Rectal smooth muscle tissue (tissue), 1 donor: ENCODE measurements around the gene CLDN25.

Experiments
- H3K27ac ChIP-seq: one replicate; pipeline ENCODE4 v1.7.0; 2013; ENCODE audit warnings: low read depth, low read length, inconsistent platforms
- H3K27me3 ChIP-seq: one replicate; pipeline ENCODE4 v1.7.0; 2013; ENCODE audit warnings: low read length; ENCODE audit not compliant: control insufficient read depth, insufficient read depth
- H3K36me3 ChIP-seq: one replicate; pipeline ENCODE4 v1.7.0; 2013; ENCODE audit warnings: low read length; ENCODE audit not compliant: control insufficient read depth, insufficient read depth
- H3K4me1 ChIP-seq: one replicate; pipeline ENCODE4 v1.7.0; 2013; ENCODE audit warnings: low read length; ENCODE audit not compliant: control insufficient read depth, insufficient read depth
- H3K4me3 ChIP-seq: one replicate; pipeline ENCODE4 v1.7.0; 2013; ENCODE audit warnings: low read length
- H3K9ac ChIP-seq: one replicate; pipeline ENCODE4 v1.7.0; 2013; ENCODE audit warnings: low read length

The CLDN25 gene

DNA sequence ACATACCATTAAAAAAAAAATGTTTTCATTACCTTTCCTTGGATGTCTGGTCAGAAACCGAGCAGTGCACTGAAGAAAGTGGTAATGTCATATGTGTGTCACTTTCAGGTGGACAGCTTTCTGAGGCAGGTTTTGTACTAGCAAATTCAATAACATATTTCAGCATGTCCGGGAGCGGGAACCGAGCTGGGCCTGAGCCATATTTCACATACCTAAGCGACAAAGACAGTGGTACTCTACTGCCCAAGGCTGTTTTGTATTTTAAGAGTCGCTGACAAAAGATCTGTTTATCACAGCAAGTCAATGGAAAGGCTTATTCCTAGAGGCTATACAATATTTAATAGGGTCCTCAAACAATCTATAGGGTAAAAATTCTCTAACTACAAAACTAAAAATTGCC is 38.0 kb downstream of the CLDN25 start:
- H3K9ac ChIP-seq, result no peak overlapping the region
- peaks cover 8% of the 10 kb centered on the region for H3K36me3 ChIP-seq
- H3K4me1 ChIP-seq, result no peaks in the 10 kb centered on the region
- no peak overlapping the region for H3K27ac ChIP-seq
- no peaks in the 10 kb centered on the region for H3K27me3 ChIP-seq
- no peak overlapping the region for H3K4me3 ChIP-seq

DNA sequence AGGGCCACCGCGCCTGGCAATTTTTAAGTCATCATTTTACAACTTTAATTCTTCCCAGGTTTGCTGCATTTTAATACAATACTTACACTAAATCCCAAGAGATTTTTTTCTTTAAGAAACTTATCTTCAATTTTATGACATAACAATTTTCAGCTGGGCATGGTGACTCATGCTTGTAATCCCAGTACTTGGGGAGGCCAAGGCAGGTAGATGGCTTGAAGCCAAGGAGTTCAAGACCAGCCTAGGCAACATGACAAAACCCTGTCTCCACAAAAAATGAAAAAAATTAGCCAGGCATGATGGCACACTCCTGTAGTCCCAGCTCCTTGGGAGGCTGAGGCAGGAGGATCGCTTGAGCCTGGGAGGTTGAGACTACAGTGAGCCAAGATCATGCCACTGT is 38.8 kb downstream of the CLDN25 start:
- Histone ChIP-seq H3K36me3 (peaks cover 8% of the 10 kb centered on the region), H3K27me3 (no peaks in the 10 kb centered on the region), H3K4me3 (no peak overlapping the region), H3K27ac (no peak overlapping the region), H3K9ac (no peak overlapping the region), H3K4me1 (no peaks in the 10 kb centered on the region)

DNA sequence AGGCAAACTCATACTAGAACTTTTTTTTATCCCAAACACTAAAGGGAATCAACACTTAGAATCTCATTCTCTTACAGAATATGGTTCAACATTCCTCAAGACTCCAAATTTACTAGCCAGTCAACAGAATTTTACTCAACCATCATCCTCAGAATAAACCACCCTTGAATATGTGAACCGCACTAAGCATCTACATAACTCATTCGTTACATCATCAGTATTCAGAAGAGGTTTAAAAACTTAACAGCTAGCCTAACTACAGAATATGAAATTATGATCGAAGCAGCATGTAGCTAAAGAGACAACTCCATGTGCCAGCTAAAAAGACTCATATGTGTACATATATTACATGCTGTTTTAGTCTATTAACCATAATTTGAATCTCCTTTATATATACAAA is 47.9 kb downstream of the CLDN25 start:
- no peak overlapping the region for H3K9ac ChIP-seq
- H3K36me3 ChIP-seq, result no peaks in the 10 kb centered on the region
- no peaks in the 10 kb centered on the region for H3K27me3 ChIP-seq
- H3K4me3 ChIP-seq, result no peak overlapping the region
- no peaks in the 10 kb centered on the region for H3K4me1 ChIP-seq
- no peak overlapping the region for H3K27ac ChIP-seq

DNA sequence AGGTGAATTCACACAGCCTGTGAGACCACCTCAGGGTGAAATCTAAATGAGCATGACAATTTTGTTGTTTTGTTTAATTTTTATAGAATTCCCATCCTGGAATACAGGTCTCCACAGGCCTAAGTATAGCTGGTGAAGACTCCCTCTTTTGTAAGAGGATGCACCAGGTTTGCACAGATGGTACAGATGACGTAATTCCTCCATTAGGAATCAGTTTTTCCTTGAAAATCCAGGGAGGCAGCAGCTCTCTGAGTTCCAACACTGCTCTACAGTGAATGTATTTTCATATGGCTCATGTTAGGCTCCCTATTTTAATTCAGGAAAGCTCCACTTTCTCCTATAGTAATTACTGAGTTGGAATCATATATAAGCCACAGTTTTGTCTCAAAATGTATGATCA is 48.6 kb downstream of the CLDN25 start:
- H3K4me3 ChIP-seq, result no peak overlapping the region
- H3K27ac ChIP-seq, result no peak overlapping the region
- H3K4me1 ChIP-seq, result no peaks in the 10 kb centered on the region
- no peak overlapping the region for H3K9ac ChIP-seq
- no peaks in the 10 kb centered on the region for H3K36me3 ChIP-seq
- H3K27me3 ChIP-seq, result no peaks in the 10 kb centered on the region

DNA sequence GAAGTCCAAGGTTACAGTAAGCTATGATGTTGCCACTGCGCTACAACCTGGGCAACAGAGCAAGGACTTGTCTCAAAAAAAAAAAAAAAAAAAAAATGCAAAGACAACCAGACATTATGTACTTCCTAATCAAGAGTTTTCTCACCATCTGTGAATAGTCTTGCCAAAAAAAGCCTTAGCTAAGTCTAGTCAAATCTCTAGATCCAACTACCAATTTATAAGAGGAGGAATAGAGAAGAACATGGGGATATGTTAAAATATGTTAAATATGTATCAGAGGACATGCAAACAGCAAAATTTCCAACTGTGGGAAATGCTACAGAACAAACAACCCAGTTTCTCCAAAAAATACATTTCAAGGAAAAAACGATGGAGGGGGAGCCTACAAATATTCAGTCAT is 50.2 kb downstream of the CLDN25 start:
- no peaks in the 10 kb centered on the region for H3K4me1 ChIP-seq
- H3K9ac ChIP-seq, result no peak overlapping the region
- H3K36me3 ChIP-seq, result peaks cover 6% of the 10 kb centered on the region
- no peaks in the 10 kb centered on the region for H3K27me3 ChIP-seq
- no peak overlapping the region for H3K4me3 ChIP-seq
- H3K27ac ChIP-seq, result no peak overlapping the region
